NCI-H446 (cell line): Measurements from ENCODE around the gene MRPL50.
A peak's percentile ranks its signal among the peaks of the same experiment; 100 is the strongest.
"Not testable (repeated sequence)": the region's sequence is repeated elsewhere in the genome, so short reads cannot be mapped to it uniquely, and the experiment has no call there.

ENCODE experiments used
- DNase-seq, 2 experiments: peaks; one replicate each; lab custom pipeline; 2025; lab: John Stamatoyannopoulos, UW

The MRPL50 gene

GRCh38 chr9:101417977-101418376 lies 19.6 kb upstream of the MRPL50 start:
- no peak for DNase-seq

GRCh38 chr9:101417389-101417788 lies 19.0 kb upstream of the MRPL50 start:
- DNase-seq: no peak

GRCh38 chr9:101415578-101415977 lies 17.2 kb upstream of the MRPL50 start:
- no peak for DNase-seq

GRCh38 chr9:101414839-101415238 lies 16.4 kb upstream of the MRPL50 start:
- no peak for DNase-seq

DNA sequence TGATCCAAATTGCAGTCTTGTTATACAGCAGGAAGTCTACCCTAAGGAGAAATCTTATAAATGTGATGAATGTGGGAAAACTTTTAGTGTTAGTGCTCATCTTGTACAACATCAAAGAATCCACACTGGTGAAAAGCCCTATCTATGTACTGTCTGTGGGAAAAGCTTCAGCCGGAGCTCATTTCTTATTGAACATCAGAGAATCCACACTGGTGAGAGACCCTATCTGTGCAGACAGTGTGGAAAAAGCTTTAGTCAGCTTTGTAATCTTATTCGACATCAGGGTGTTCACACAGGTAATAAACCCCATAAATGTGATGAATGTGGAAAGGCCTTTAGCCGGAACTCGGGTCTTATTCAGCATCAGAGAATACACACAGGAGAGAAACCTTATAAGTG lies 10.7 kb upstream of the MRPL50 start:
- DNase-seq: no peak

DNA sequence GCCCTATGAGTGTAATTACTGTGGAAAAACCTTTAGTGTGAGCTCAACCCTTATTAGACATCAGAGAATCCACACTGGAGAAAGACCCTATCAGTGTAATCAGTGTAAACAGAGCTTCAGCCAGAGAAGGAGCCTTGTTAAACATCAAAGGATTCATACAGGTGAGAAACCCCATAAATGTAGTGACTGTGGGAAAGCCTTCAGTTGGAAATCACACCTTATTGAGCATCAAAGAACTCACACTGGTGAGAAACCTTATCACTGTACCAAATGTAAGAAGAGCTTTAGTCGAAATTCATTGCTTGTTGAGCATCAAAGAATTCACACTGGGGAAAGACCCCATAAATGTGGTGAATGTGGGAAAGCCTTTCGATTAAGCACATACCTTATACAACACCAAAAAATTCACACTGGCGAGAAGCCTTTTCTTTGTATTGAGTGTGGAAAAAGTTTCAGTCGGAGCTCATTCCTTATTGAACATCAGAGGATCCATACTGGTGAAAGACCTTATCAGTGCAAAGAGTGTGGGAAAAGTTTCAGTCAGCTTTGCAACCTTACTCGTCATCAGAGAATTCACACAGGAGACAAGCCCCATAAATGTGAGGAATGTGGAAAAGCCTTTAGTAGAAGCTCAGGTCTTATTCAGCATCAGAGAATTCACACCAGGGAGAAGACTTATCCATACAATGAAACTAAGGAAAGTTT lies 10.1 kb upstream of the MRPL50 start:
- no peak for DNase-seq

DNA sequence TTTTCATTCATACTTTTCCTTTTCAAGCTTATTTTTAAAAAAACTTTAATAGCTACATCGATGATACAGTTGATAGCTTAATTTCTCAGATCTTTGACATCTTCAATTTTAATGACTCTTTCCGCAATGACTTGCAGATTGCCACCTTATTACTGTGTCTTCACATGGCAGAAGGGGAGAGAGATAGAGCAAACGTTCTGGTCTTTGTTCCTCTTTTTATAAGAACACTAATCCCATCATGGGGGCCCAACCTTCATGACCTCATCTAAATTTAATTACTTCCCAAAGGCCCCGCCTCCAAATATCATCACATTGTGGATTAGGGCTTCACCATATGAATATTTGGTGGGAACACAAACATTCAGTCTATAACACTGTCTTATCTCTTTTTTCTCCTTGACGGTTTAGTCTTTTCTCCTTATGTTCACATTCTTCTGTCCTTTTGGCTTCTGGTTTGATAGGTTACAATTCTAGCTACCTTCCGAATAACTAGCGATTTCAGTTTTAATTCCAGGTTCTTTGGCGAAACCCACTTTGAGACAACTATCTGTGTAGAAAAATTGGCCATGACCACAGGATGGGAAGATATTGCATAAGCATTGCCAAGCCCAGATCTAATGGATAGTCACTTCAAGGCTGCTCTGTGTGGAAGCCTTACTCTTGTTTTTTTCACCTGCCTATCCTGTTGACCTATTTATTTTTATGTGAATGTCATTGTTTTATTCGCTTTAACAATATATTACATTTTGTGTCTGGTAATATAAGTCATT lies 5.3 kb upstream of the MRPL50 start:
- DNase-seq: no peak

GRCh38 chr9:101400120-101400519 lies 1.7 kb upstream of the MRPL50 start:
- DNase-seq: peak in 1 of 2 experiments; percentile 1

- DNase-seq: no peak
Measured at GRCh38 chr9:101399643-101399970, 1.2 kb upstream of the MRPL50 start.

DNA sequence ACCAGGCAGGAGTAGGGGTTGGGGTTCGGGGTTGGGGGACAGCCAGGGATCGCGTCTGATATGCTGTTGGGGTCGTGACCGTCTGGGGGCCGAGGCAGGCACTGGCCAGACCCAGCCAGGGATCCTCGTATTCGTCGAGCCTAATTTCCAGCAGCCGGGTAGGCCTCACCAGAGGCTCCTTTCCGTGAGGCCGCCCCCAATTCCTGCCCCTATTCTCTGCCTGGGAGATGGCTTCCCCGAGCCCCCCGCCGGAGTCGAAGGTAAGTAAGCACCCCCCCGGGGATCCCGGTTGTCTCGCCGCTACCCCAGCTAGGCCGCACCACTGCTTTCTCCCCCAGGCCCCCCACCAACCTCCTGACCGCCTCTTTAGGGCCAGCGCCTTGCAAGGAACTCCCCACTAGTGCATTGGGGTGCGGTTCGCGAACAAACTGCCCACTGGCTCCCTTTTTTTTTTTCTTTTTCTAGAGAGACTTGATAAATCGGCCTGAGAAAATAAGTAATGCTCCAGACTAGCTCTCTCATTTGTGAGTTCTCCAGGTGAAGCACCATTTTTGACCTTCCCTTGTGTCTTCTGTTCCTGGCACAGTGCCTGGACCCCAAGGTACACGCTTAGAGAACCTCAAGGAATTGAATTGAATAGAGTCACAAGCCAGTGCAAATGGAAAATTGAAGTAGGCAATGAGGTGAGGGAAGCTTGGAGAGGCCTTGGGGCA lies 668 bp upstream of the MRPL50 start:
- DNase-seq: peak in 1 of 2 experiments; percentile 2

- no peak for DNase-seq
Measured at GRCh38 chr9:101397746-101398067, 711 bp downstream of the MRPL50 start.

GRCh38 chr9:101394687-101395086 lies 3.7 kb downstream of the MRPL50 start:
- no peak for DNase-seq

DNA sequence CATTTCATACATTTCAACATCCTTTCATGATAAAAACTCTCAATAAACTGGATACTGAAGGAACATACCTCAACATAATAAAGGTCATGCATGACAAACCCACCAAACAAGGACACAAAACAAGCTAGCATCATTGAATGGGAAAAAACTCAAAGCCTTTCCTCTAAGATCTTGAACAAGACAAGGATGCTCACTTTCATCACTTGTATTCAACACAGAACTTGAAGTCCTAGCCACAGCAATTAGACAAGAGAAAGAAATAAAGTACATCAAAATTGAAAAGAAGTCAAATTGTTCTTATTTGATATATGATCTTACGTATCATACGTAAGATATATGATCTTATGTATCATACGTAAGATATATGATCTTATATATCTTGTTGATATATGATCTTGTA lies 5.3 kb downstream of the MRPL50 start:
- DNase-seq: no peak

DNA sequence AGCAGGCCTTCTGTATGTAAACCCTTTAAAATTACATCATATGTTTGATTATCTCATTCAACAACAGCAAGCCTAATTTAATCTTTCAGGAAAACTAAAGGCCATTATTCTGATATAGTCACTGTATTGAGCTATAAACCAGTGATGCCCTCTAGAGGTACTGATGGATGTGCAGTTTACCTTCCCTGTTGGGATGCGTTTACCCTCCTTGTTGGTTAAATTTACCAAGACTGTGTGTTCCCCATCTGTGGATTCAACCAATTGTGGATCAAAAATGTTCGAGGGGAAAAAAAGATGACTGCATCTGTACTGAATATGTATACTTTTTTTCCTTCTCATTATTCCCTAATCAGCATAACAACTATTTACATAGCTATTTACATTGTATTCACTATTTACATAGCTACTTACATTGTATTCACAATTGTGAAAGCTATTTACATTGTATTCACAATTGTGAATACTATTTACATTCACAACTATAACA lies 9.9 kb downstream of the MRPL50 start:
- DNase-seq: peak in 1 of 2 experiments; percentile 3

GRCh38 chr9:101387871-101388506 lies 10.4 kb downstream of the MRPL50 start:
- peak; percentile 5 to 69 for DNase-seq

DNA sequence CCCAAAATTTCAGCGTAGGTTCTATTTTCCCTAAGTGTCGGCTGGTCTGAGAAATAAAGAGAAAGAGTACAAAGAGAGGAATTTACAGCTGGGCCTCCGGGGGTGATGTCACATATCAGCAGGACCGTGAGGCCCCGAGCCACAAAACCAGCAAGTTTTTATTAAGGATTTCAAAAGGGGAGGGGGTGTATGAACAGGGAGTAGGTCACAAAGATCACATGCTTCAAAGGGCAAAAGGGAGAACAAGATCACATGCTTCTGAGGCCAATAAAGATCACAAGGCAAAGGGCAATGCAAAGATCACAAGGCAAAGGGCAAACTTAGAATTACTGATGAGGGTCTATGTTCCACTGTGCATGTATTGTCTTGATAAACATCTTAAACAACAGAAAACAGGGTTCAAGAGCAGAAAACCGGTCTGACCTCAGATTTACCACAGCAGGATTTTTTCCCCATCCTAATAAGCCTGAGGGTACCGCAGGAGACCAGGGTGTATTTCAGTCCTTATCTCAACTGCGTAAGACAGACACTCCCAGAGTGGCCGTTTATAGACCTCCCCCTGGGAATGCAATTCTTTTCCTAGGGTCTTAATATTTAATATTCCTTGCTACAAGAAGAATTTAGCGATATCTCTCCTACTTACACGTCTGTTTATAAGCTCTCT lies 13.4 kb downstream of the MRPL50 start, which contains the start of gene BAAT:
Gene BAAT (minus strand): TSS at position 134 of the 664 bp plus-strand sequence. CDS start 13,602 bp downstream, outside the sequence.
- DNase-seq: not testable (repeated sequence)

GRCh38 chr9:101383361-101383760 lies 15.1 kb downstream of the MRPL50 start:
- DNase-seq: no peak

DNA sequence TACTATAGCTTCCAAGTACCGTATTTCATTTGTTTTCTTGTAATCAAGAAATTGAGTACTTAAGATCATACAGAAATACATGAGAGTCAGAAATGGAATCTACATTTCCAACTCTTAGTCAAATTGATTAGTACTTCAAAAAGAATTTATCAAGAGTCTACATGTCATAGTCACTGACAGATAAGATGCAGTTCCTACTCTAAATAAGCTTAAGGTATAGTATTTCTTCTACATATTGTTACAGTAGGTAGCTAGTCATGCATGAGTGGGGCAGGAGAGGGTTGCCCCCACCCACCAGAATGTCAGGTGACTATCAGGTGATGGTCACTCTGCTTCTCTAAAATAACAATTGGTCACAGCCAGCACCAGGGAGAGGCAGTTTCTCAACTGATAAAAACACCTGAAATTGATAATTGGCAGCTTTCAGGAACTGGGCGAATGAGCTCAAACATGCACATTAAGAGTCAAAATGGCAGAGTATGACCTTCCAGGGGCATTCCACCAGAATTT lies 16.5 kb downstream of the MRPL50 start:
- DNase-seq: no peak

DNA sequence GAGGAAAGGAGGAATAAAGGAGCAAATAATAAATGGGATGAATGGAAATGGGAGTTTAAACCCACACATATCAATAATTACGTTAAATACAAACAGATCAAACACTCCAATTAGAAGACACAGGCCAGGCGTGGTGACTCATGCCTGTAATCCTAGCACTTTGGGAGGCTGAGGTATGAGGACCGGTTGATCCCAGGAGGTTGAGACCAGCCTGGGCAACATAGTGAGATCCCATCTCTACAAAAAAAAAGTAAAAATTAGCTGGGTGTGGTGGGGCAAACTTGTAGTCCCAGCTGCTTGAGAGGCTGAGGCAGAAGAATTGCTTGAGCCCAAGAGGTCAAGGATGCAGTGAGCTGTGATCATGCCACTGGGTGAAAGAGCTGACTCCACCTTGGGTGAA lies 17.3 kb downstream of the MRPL50 start:
- DNase-seq: no peak

GRCh38 chr9:101380295-101380694 lies 18.1 kb downstream of the MRPL50 start:
- DNase-seq: no peak

DNA sequence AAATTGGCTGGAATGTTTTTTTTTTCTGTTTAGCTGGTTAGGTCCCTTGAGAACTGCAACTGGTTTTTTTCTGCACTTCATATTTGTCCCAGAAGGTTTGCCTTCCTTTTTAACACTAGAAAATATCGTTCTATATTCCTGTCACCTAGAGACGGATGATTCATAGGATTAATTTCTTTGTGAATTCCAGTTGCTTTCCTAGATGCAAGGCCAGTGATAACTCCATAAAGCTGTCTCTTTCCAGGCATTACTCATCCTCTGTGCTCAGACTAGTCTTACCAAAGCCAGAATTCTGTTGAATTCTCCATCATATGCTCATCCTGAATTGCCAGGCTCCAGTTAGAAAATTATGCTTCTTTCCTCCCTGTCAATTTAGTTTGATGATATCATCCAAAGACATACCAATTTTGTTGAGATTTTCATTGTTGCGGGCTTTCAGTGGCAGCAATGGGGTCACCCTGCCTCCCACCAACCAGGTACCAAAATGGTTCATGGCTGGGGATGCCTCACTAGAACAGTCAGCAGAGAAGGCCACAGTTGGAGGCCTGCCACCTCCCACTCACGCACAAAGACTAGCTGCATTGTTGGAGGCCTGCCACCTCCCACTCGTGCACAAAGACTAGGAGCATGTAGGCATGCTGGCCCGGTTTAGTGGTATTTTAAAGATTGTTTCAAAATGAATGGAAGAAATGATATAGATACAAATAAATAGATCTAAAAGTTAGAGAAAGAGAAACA lies 22.1 kb downstream of the MRPL50 start:
- peak in 1 of 2 experiments; percentile 20 for DNase-seq
